Bronchial epithelial cell (primary cell): ENCODE measurements around the gene SHTN1. TPM values are rescaled to one million over a fixed set of nuclear protein-coding genes. Genes with fewer than 3 reads are reported as not detected.

Source experiments
- DNase-seq: peaks from one replicate; pipeline ENCODE4 v3.0.0-alpha.2; 2010; ENCODE audit warnings: low read depth
- FAIRE-seq: peaks from 2 replicates; lab custom pipeline; 2011; peaks lifted over from hg19 to GRCh38; lab: Jason Lieb, UNC
- H3K27me3 ChIP-seq: 2 replicates; pipeline ENCODE4 v1.5.1; 2011; ENCODE audit warnings: low read length; ENCODE audit not compliant: control insufficient read depth, insufficient read depth
- H3K36me3 ChIP-seq: 2 replicates; pipeline ENCODE4 v1.5.1; 2011; ENCODE audit warnings: low read length; ENCODE audit not compliant: control insufficient read depth, insufficient read depth
- H3K4me3 ChIP-seq: 2 replicates; pipeline ENCODE4 v1.5.1; 2011; ENCODE audit warnings: mild to moderate bottlenecking, low read depth, low read length, control low read depth
- CTCF ChIP-seq: IDR thresholded peaks from 2 replicates; pipeline ENCODE4 v1.5.1; 2011; ENCODE audit warnings: mild to moderate bottlenecking, moderate library complexity, low read length, control low read depth, inconsistent platforms; ENCODE audit not compliant: insufficient read depth, severe bottlenecking
- total RNA-seq: library from RNA; depleted of rRNA; stranded (reverse); fragments of >200 nt; gene quantifications from 2 replicates; pipeline ENCODE4 v1.2.1, GENCODE V29; 2014

SHTN1 gene
- total RNA-seq, 1 donor from 2014 or later: 2.1 TPM

- no peak for TF ChIP-seq CTCF
- H3K4me3 ChIP-seq: no peak overlapping the region
- FAIRE-seq (no peak), DNase-seq (no peak)
- no peaks in the 10 kb centered on the region for H3K36me3 ChIP-seq
- no peaks in the 10 kb centered on the region for H3K27me3 ChIP-seq
Observed at GRCh38 chr10:116998172-116998571, 6.8 kb downstream of the SHTN1 start.

GRCh38 chr10:116997015-116997414 lies 8.0 kb downstream of the SHTN1 start:
- DNase-seq (no peak), FAIRE-seq (no peak)
- H3K27me3 ChIP-seq: no peaks in the 10 kb centered on the region
- H3K4me3 ChIP-seq: no peak overlapping the region
- no peaks in the 10 kb centered on the region for H3K36me3 ChIP-seq
- no peak for TF ChIP-seq CTCF

GRCh38 chr10:116995648-116996047 lies 9.3 kb downstream of the SHTN1 start:
- Histone ChIP-seq H3K36me3 (no peaks in the 10 kb centered on the region), H3K4me3 (no peak overlapping the region), H3K27me3 (no peaks in the 10 kb centered on the region)
- no peak for FAIRE-seq
- DNase-seq: no peak
- TF ChIP-seq CTCF: no peak

GRCh38 chr10:116994113-116994890 lies 10.7 kb downstream of the SHTN1 start:
- Histone ChIP-seq H3K36me3 (no peaks in the 10 kb centered on the region), H3K27me3 (no peaks in the 10 kb centered on the region), H3K4me3 (no peak overlapping the region)
- no peak for TF ChIP-seq CTCF
- FAIRE-seq: no peak
- no peak for DNase-seq

- FAIRE-seq (no peak), DNase-seq (no peak)
- no peak overlapping the region for H3K4me3 ChIP-seq
- H3K36me3 ChIP-seq: no peaks in the 10 kb centered on the region
- TF ChIP-seq CTCF: no peak
- no peaks in the 10 kb centered on the region for H3K27me3 ChIP-seq
Observed at GRCh38 chr10:116993610-116994009, 11.4 kb downstream of the SHTN1 start.

GRCh38 chr10:116992183-116992582 lies 12.8 kb downstream of the SHTN1 start:
- FAIRE-seq: no peak
- Histone ChIP-seq H3K36me3 (no peaks in the 10 kb centered on the region), H3K27me3 (no peaks in the 10 kb centered on the region), H3K4me3 (no peak overlapping the region)
- TF ChIP-seq CTCF: no peak
- no peak for DNase-seq
